GM12878 (cell line): ENCODE measurements around the gene WDR72. TPM values are rescaled to one million over a fixed set of nuclear protein-coding genes. Genes with fewer than 3 reads are reported as not detected.

Experiments used
- ATAC-seq: fragments of 200-7000 bp; cut with Tn5 transposase; 3 replicates; pipeline ENCODE4 v1.9.1; 2020; ENCODE audit warnings: mild to moderate bottlenecking, moderate library complexity
- BruUV-seq: library from RNA; stranded (reverse); fragments of 400-500 nt; replicated peaks from 2 replicates; lab custom pipeline; 2021; lab: Mats Ljungman, UMichigan
- CTCF ChIA-PET: fragments of 300-600 bp; sonication (Branson Sonifier 250); formaldehyde crosslinking; extraction: SDS; loops from one replicate; lab custom pipeline; 2021; ENCODE audit warnings: inconsistent platforms; lab: Yijun Ruan, JAX
- POLR2A ChIA-PET: fragments of 350-600 bp; formaldehyde crosslinking; extraction: SDS; loops from one replicate; lab custom pipeline; 2021; ENCODE audit warnings: inconsistent platforms; lab: Charles Lee
- RAD21 ChIA-PET: fragments of 300-600 bp; sonication (Branson Sonifier 250); formaldehyde crosslinking; loops from one replicate; lab custom pipeline; 2023; ENCODE audit warnings: antibody characterized with exemption; ENCODE audit not compliant: unreplicated experiment; lab: Charles Lee
- SMC1A ChIA-PET: fragments of 300-600 bp; sonication (Branson Sonifier 250); formaldehyde crosslinking; loops from one replicate; lab custom pipeline; 2023; ENCODE audit not compliant: unreplicated experiment, uncharacterized antibody; lab: Charles Lee
- DNase-seq: peaks from one replicate; pipeline ENCODE4 v3.0.0-alpha.2; 2011; ENCODE audit warnings: low read depth, low spot score
- FAIRE-seq: peaks from 3 replicates; lab custom pipeline; 2011; peaks lifted over from hg19 to GRCh38; lab: Jason Lieb, UNC
- H2AFZ ChIP-seq: 2 replicates; pipeline ENCODE4 v1.6.0; 2011; ENCODE audit warnings: low read depth, low read length, control low read depth; ENCODE audit not compliant: control insufficient read depth
- H3K27ac ChIP-seq: 2 replicates; pipeline ENCODE4 v1.5.1; 2011; ENCODE audit warnings: control low read depth; ENCODE audit not compliant: control insufficient read depth, insufficient read depth
- H3K27me3 ChIP-seq, 2 experiments: replicated peaks in 1 of 2; 2 replicates each; pipeline versions ENCODE4 v1.6.0 to v1.6.1; 2011; ENCODE audit warnings: low read length in 1 of 2; ENCODE audit not compliant: control insufficient read depth in 2 of 2, insufficient read depth in 2 of 2
- H3K36me3 ChIP-seq, 2 experiments: 2 replicates each; pipeline ENCODE4 v1.5.1; 2011; ENCODE audit warnings: low read length in 1 of 2; ENCODE audit not compliant: control insufficient read depth in 2 of 2, insufficient read depth in 2 of 2
- H3K4me1 ChIP-seq: 2 replicates; pipeline ENCODE4 v1.6.1; 2011; ENCODE audit warnings: mild to moderate bottlenecking, low read length, moderate library complexity, mixed read lengths; ENCODE audit not compliant: control insufficient read depth, insufficient read depth
- H3K4me2 ChIP-seq: 2 replicates; pipeline ENCODE4 v1.6.0; 2011; ENCODE audit warnings: control low read depth; ENCODE audit not compliant: control insufficient read depth, insufficient read depth
- H3K4me3 ChIP-seq: fragments of 200-600 bp; sonication (generic); 2 replicates; pipeline ENCODE4 v1.5.1; 2016
- H3K79me2 ChIP-seq: 2 replicates; pipeline ENCODE4 v1.6.0; 2011; ENCODE audit warnings: low read length; ENCODE audit not compliant: control insufficient read depth, insufficient read depth
- H3K9ac ChIP-seq: 2 replicates; pipeline ENCODE4 v1.8.0; 2011; ENCODE audit warnings: low read length, control low read depth, mixed read lengths; ENCODE audit not compliant: control insufficient read depth, insufficient read depth
- H3K9me3 ChIP-seq: replicated peaks from 3 replicates; pipeline ENCODE4 v1.5.1; 2011; ENCODE audit warnings: mild to moderate bottlenecking, low read length; ENCODE audit not compliant: control insufficient read depth, insufficient read depth
- H4K20me1 ChIP-seq: 2 replicates; pipeline ENCODE4 v1.6.0; 2011; ENCODE audit not compliant: control insufficient read depth, insufficient read depth
- ATF7 ChIP-seq: fragments of 450-650 bp; IDR thresholded peaks from 2 replicates; pipeline ENCODE4 v1.6.1; 2016; ENCODE audit warnings: low read depth, mild to moderate bottlenecking
- BCL3 ChIP-seq: IDR thresholded peaks from 2 replicates; pipeline ENCODE4 v1.6.1; 2011; ENCODE audit warnings: borderline replicate concordance, low read depth, mild to moderate bottlenecking, moderate library complexity, low read length; ENCODE audit not compliant: insufficient read depth, poor library complexity, severe bottlenecking
- CBX3 ChIP-seq: fragments of 200-600 bp; sonication (generic); IDR thresholded peaks from 2 replicates; pipeline ENCODE4 v1.6.1; 2016; ENCODE audit warnings: low read depth, borderline replicate concordance
- CHD2 ChIP-seq: IDR thresholded peaks from 2 replicates; pipeline ENCODE4 v1.6.1; 2011; ENCODE audit warnings: low read depth, low read length, improper control_type of control experiment, borderline replicate concordance
- CREM ChIP-seq: IDR thresholded peaks from 2 replicates; pipeline ENCODE4 v1.6.1; 2014; ENCODE audit warnings: antibody characterized with exemption, low read depth
- ESRRA ChIP-seq: IDR thresholded peaks from 2 replicates; pipeline ENCODE4 v1.6.1; 2012; ENCODE audit warnings: mild to moderate bottlenecking, low read length, improper control_type of control experiment
- FOS ChIP-seq: IDR thresholded peaks from 3 replicates; pipeline ENCODE4 v1.6.1; 2011; ENCODE audit warnings: borderline replicate concordance; ENCODE audit not compliant: insufficient read length; ENCODE audit errors: extremely low read depth
- FOXK2 ChIP-seq: fragments of 450-650 bp; IDR thresholded peaks from 2 replicates; pipeline ENCODE4 v1.6.1; 2017; ENCODE audit warnings: mild to moderate bottlenecking, moderate library complexity
- IRF5 ChIP-seq: fragments of 450-650 bp; IDR thresholded peaks from 2 replicates; pipeline ENCODE4 v1.6.1; 2017; ENCODE audit warnings: borderline replicate concordance
- MXI1 ChIP-seq: fragments of 150-350 bp; IDR thresholded peaks from 2 replicates; pipeline ENCODE4 v1.6.1; 2011; ENCODE audit warnings: low read depth, mild to moderate bottlenecking, inconsistent platforms, low read length, improper control_type of control experiment
- NRF1 ChIP-seq: conservative IDR thresholded peaks from 2 replicates; pipeline ENCODE4 v1.6.1; 2011; ENCODE audit warnings: mild to moderate bottlenecking, low read depth, low read length, improper control_type of control experiment
- PRDM15 ChIP-seq: fragments of 450-650 bp; formaldehyde crosslinking; IDR thresholded peaks from 2 replicates; pipeline ENCODE4 v1.4.0; 2020; ENCODE audit warnings: mild to moderate bottlenecking, moderate library complexity
- RAD51 ChIP-seq: fragments of 450-650 bp; IDR thresholded peaks from 2 replicates; pipeline ENCODE4 v1.6.1; 2016; ENCODE audit warnings: moderate library complexity, mild to moderate bottlenecking, inconsistent platforms
- SUPT20H ChIP-seq: IDR thresholded peaks from 2 replicates; pipeline ENCODE4 v1.6.1; 2011; ENCODE audit warnings: low read depth, mild to moderate bottlenecking, low read length, moderate library complexity, borderline replicate concordance; ENCODE audit not compliant: control insufficient read depth
- TARDBP ChIP-seq: IDR thresholded peaks from 2 replicates; pipeline ENCODE4 v1.6.1; 2016; ENCODE audit warnings: borderline replicate concordance
- TCF3 ChIP-seq: IDR thresholded peaks from 2 replicates; pipeline ENCODE4 v1.6.1; 2012; ENCODE audit warnings: low read depth, mild to moderate bottlenecking, low read length, borderline replicate concordance; ENCODE audit not compliant: insufficient read depth
- YY1 ChIP-seq: IDR thresholded peaks from 2 replicates; pipeline ENCODE4 v1.6.1; 2011; ENCODE audit warnings: low read depth, mild to moderate bottlenecking, low read length
- ZNF384 ChIP-seq: IDR thresholded peaks from 2 replicates; pipeline ENCODE4 v1.6.1; 2012; ENCODE audit warnings: low read depth, mild to moderate bottlenecking, low read length, improper control_type of control experiment, borderline replicate concordance
- WGBS: methylation state at CpG from one replicate; pipeline ENCODE4 v1.1.6; 2016; ENCODE audit warnings: low lambda C conversion rate; ENCODE audit not compliant: insufficient replicate concordance, insufficient coverage; ENCODE audit errors: missing lambda C conversion rate; 5-methylcytosine and 5-hydroxymethylcytosine counted together
- in situ Hi-C: fragments of 300-500 bp; cut with MboI; formaldehyde crosslinking; loops from 9 replicates; pipeline ENCODE4 v1.14.3; 2018; ENCODE audit warnings: mixed read lengths
- intact Hi-C: fragments of 100-400 bp; cut with micrococcal nuclease; formaldehyde crosslinking; loops from one replicate; pipeline ENCODE4 v1.14.2; 2022; ENCODE audit not compliant: unreplicated experiment
- polyA plus RNA-seq, 11 experiments: library from polyadenylated mRNA; depleted of rRNA in 4 of 11; unstranded in 6 of 11; stranded (reverse) in 5 of 11; fragments of >200 nt; fragmentation: Nextera tagmentation in 4 of 11; fragmentation: Illumina TruSeq in 1 of 11; extraction: Ambion mirVana in 4 of 11; extraction: Trizol in 1 of 11; gene quantifications; 1 replicate in 1 of 11; 2 replicates in 10 of 11; pipeline versions ENCODE4 v1.2.1 to v1.2.3, GENCODE V29; 2011 to 2016; ENCODE audit warnings: inconsistent platforms in 2 of 11, missing spikeins in 2 of 11, low read depth in 1 of 11
- total RNA-seq, 4 experiments: library from RNA; depleted of rRNA in 3 of 4; stranded (reverse); fragments of >200 nt in 3 of 4; fragmentation: Illumina TruSeq in 1 of 4; extraction: Trizol in 1 of 4; gene quantifications; 2 replicates each; pipeline versions ENCODE4 v1.2.1 to v1.2.3, GENCODE V29; 2013 to 2021

WDR72 gene
- total and polyA plus RNA-seq, 10 of the 15 experiments (the other 5 are each of a cell fraction or from before 2014, with no cell fraction given): 0.03 TPM; not detected in 9

GRCh38 chr15:53558384-53558783 lies 201.1 kb downstream of the WDR72 start (continued):
- no peak for TF ChIP-seq PRDM15
- no peak for TF ChIP-seq SUPT20H
- no peak for TF ChIP-seq MXI1
- no peak for TF ChIP-seq RAD51
- TF ChIP-seq ATF7: no peak

GRCh38 chr15:53555226-53555625 lies 204.2 kb downstream of the WDR72 start:
- ChIA-PET RAD21 (no interaction called here), CTCF (no interaction called here), SMC1A (no interaction called here), POLR2A (no interaction called here)
- Histone ChIP-seq H3K9ac (no peak overlapping the region), H3K36me3 (no peaks in the 10 kb centered on the region), H3K79me2 (no peaks in the 10 kb centered on the region), H3K4me3 (no peak overlapping the region), H3K27me3 (no peaks in the 10 kb centered on the region), H2AFZ (no peak overlapping the region), H3K27ac (no peak overlapping the region), H4K20me1 (no peaks in the 10 kb centered on the region), H3K4me1 (no peaks in the 10 kb centered on the region), H3K9me3 (no peaks in the 10 kb centered on the region), H3K4me2 (no peak overlapping the region)
- in situ Hi-C loops (no loop called here), intact Hi-C loops (no loop called here)
- no TSS peak for BruUV-seq
- no peak for TF ChIP-seq CREM
- TF ChIP-seq CBX3: no peak
- no peak for TF ChIP-seq YY1
- TF ChIP-seq NRF1: no peak
- no peak for TF ChIP-seq ZNF384
- no peak for TF ChIP-seq IRF5
- no peak for TF ChIP-seq ESRRA
- TF ChIP-seq FOS: no peak
- no peak for TF ChIP-seq TCF3
- no peak for TF ChIP-seq FOXK2
- no peak for TF ChIP-seq BCL3
- TF ChIP-seq TARDBP: no peak
- no peak for TF ChIP-seq CHD2
- DNase-seq: no peak
- no peak for ATAC-seq
- 0% methylated on average over 7 of the region's 7 CpGs for WGBS
- FAIRE-seq: no peak
